ENCODE results near the gene LIMS2. TPM values are rescaled to one million over a fixed set of nuclear protein-coding genes. Genes with fewer than 3 reads are reported as not detected.

Gene LIMS2
- total RNA-seq, 2 donors from 2014 or later: 177 to 246 TPM

GRCh38 chr2:127704641-127705390, 29.5 kb upstream of the LIMS2 start:
- H3K4me1 ChIP-seq (ENCODE audit: control insufficient read depth in 1 of 2, low read depth in 2 of 2): peaks cover 25 to 50% of the 10 kb centered on the region in 2 donors
- no peak overlapping the region for H3K27ac ChIP-seq
- no peak for ATAC-seq (ENCODE audit: insufficient number of reproducible peaks, low FRiP score, low read depth)
- TF ChIP-seq CTCF (IDR thresholded peaks at IDR 0.05): no peak
- no peaks in the 10 kb centered on the region for H3K27me3 ChIP-seq (replicated peaks; ENCODE audit: insufficient read depth)
- no peaks in the 10 kb centered on the region for H3K9me3 ChIP-seq
- H3K36me3 ChIP-seq: peaks cover 10% of the 10 kb centered on the region
- no peak for DNase-seq (ENCODE audit: low spot score)
- H3K4me3 ChIP-seq: no peak overlapping the region

GRCh38 chr2:127703282-127703681, 28.0 kb upstream of the LIMS2 start:
- no peak overlapping the region for H3K4me3 ChIP-seq
- no peaks in the 10 kb centered on the region for H3K9me3 ChIP-seq
- no peak for DNase-seq (ENCODE audit: low spot score)
- peaks cover 3% of the 10 kb centered on the region for H3K36me3 ChIP-seq
- peaks cover 25 to 50% of the 10 kb centered on the region in 2 donors for H3K4me1 ChIP-seq (ENCODE audit: control insufficient read depth in 1 of 2, low read depth in 2 of 2)
- no peak for ATAC-seq (ENCODE audit: insufficient number of reproducible peaks, low FRiP score, low read depth)
- no peaks in the 10 kb centered on the region for H3K27me3 ChIP-seq (replicated peaks; ENCODE audit: insufficient read depth)
- no peak overlapping the region for H3K27ac ChIP-seq
- no peak for TF ChIP-seq CTCF (IDR thresholded peaks at IDR 0.05)

- H3K4me1 ChIP-seq (ENCODE audit: control insufficient read depth in 1 of 2, low read depth in 2 of 2): peaks cover 25 to 50% of the 10 kb centered on the region in 2 donors
- DNase-seq (ENCODE audit: low spot score) (no peak), ATAC-seq (ENCODE audit: insufficient number of reproducible peaks, low FRiP score, low read depth) (peak; percentile 15)
- no peaks in the 10 kb centered on the region for H3K27me3 ChIP-seq (replicated peaks; ENCODE audit: insufficient read depth)
- H3K9me3 ChIP-seq: no peaks in the 10 kb centered on the region
- H3K36me3 ChIP-seq: peaks cover 3% of the 10 kb centered on the region
- peak overlapping the region; percentile 84 for H3K4me3 ChIP-seq
- peak overlapping the region; percentile 85 to 96 for H3K27ac ChIP-seq
- no peak for TF ChIP-seq CTCF (IDR thresholded peaks at IDR 0.05)
Observed at GRCh38 chr2:127702395-127703009, 27.2 kb upstream of the LIMS2 start.

GRCh38 chr2:127701651-127702394, 26.5 kb upstream of the LIMS2 start:
- peak overlapping the region; percentile 85 to 96 for H3K27ac ChIP-seq
- peak overlapping the region; percentile 84 for H3K4me3 ChIP-seq
- no peaks in the 10 kb centered on the region for H3K9me3 ChIP-seq
- DNase-seq (ENCODE audit: low spot score) (no peak), ATAC-seq (ENCODE audit: insufficient number of reproducible peaks, low FRiP score, low read depth) (peak; percentile 42)
- TF ChIP-seq CTCF (IDR thresholded peaks at IDR 0.05): peak; percentile 49
- no peaks in the 10 kb centered on the region for H3K36me3 ChIP-seq
- peaks cover 25 to 50% of the 10 kb centered on the region in 2 donors for H3K4me1 ChIP-seq (ENCODE audit: control insufficient read depth in 1 of 2, low read depth in 2 of 2)
- no peaks in the 10 kb centered on the region for H3K27me3 ChIP-seq (replicated peaks; ENCODE audit: insufficient read depth)

- Histone ChIP-seq H3K27ac (peak within 1 kb of the TSS; percentile 85 to 96), H3K4me3 (peak within 1 kb of the TSS; percentile 84), H3K36me3 (no peaks in the 10 kb centered on the region), H3K27me3 (replicated peaks; ENCODE audit: insufficient read depth) (no peaks in the 10 kb centered on the region), H3K9me3 (no peaks in the 10 kb centered on the region), H3K4me1 (ENCODE audit: control insufficient read depth in 1 of 2, low read depth in 2 of 2) (peaks cover 25 to 51% of the 10 kb centered on the region in 2 donors)
- DNase-seq (ENCODE audit: low spot score) (peak; percentile 54), ATAC-seq (ENCODE audit: insufficient number of reproducible peaks, low FRiP score, low read depth) (peak; percentile 74)
- no peak for TF ChIP-seq CTCF (IDR thresholded peaks at IDR 0.05)
Observed at GRCh38 chr2:127701193-127701650, 25.9 kb upstream of the LIMS2 start, which contains the start of gene SFT2D3. Gene SFT2D3 (plus strand): TSS chr2:127701497. CDS start chr2:127701529, 32 bp downstream.
